ENCODE results near the gene SRP72. TPM values are rescaled to one million over a fixed set of nuclear protein-coding genes. Genes with fewer than 3 reads are reported as not detected.

SRP72 gene
- polyA plus RNA-seq = 10 to 100 TPM; 22.6 to 28.8 TPM

- H3K4me3 ChIP-seq (ENCODE audit: low read depth in 1 of 2, low read length in 2 of 2) = peak within 1 kb of the TSS; percentile 79 to 100
- H3K4me1 ChIP-seq (ENCODE audit: control insufficient read depth in 2 of 2, insufficient read depth in 2 of 2, low read length in 1 of 2) = peaks cover 0 to 7% of the 10 kb centered on the region in 2 donors
- H3K27ac ChIP-seq (ENCODE audit: low read depth in 2 of 2, low read length in 1 of 2) = peak within 1 kb of the TSS; percentile 90 to 97
- peaks cover 2% of the 10 kb centered on the region in 2 donors for H3K36me3 ChIP-seq (ENCODE audit: control insufficient read depth in 2 of 2, insufficient read depth in 2 of 2, low read length in 1 of 2)
- no peaks in the 10 kb centered on the region for H3K9me3 ChIP-seq (ENCODE audit: control insufficient read depth in 2 of 2, insufficient read depth in 1 of 2, low read depth in 1 of 2, low read length in 1 of 2)
- whole genome bisulfite sequencing, 2 donors = 0% methylated on average over 56 to 62 of the region's 62 CpGs
- no peaks in the 10 kb centered on the region for H3K27me3 ChIP-seq (ENCODE audit: control insufficient read depth in 1 of 2, insufficient read depth in 2 of 2, low read length in 2 of 2)
These were observed at the start of gene SRP72 for GRCh38 chr4:56467284-56468096. SRP72 (plus strand) TSS chr4:56467617; CDS start chr4:56467636, 19 bp downstream.

- no peaks in the 10 kb centered on the region for H3K4me1 ChIP-seq (ENCODE audit: control insufficient read depth in 2 of 2, insufficient read depth in 2 of 2, low read length in 1 of 2)
- no peak overlapping the region for H3K4me3 ChIP-seq (ENCODE audit: low read depth in 1 of 2, low read length in 2 of 2)
- 84 to 88% methylated on average over 5 of the region's 5 CpGs for WGBS, 2 donors
- H3K9me3 ChIP-seq (ENCODE audit: control insufficient read depth in 2 of 2, insufficient read depth in 1 of 2, low read depth in 1 of 2, low read length in 1 of 2) = no peaks in the 10 kb centered on the region
- no peak overlapping the region for H3K27ac ChIP-seq (ENCODE audit: low read depth in 2 of 2, low read length in 1 of 2)
- no peaks in the 10 kb centered on the region for H3K36me3 ChIP-seq (ENCODE audit: control insufficient read depth in 2 of 2, insufficient read depth in 2 of 2, low read length in 1 of 2)
- H3K27me3 ChIP-seq (ENCODE audit: control insufficient read depth in 1 of 2, insufficient read depth in 2 of 2, low read length in 2 of 2) = no peaks in the 10 kb centered on the region
These were observed 43.2 kb upstream of the SRP72 start for GRCh38 chr4:56424176-56424575.

- Histone ChIP-seq H3K4me3 (ENCODE audit: low read depth in 1 of 2, low read length in 2 of 2) (no peak overlapping the region), H3K27ac (ENCODE audit: low read depth in 2 of 2, low read length in 1 of 2) (no peak overlapping the region), H3K27me3 (ENCODE audit: control insufficient read depth in 1 of 2, insufficient read depth in 2 of 2, low read length in 2 of 2) (no peaks in the 10 kb centered on the region), H3K9me3 (ENCODE audit: control insufficient read depth in 2 of 2, insufficient read depth in 1 of 2, low read depth in 1 of 2, low read length in 1 of 2) (no peaks in the 10 kb centered on the region), H3K36me3 (ENCODE audit: control insufficient read depth in 2 of 2, insufficient read depth in 2 of 2, low read length in 1 of 2) (no peaks in the 10 kb centered on the region), H3K4me1 (ENCODE audit: control insufficient read depth in 2 of 2, insufficient read depth in 2 of 2, low read length in 1 of 2) (no peaks in the 10 kb centered on the region)
- WGBS, 2 donors = 60 to 62% methylated on average over 5 of the region's 5 CpGs
These were observed 42.5 kb upstream of the SRP72 start for GRCh38 chr4:56424697-56425514.

GRCh38 chr4:56425518-56425917, 41.9 kb upstream of the SRP72 start:
- Histone ChIP-seq H3K27me3 (ENCODE audit: control insufficient read depth in 1 of 2, insufficient read depth in 2 of 2, low read length in 2 of 2) (no peaks in the 10 kb centered on the region), H3K4me1 (ENCODE audit: control insufficient read depth in 2 of 2, insufficient read depth in 2 of 2, low read length in 1 of 2) (no peaks in the 10 kb centered on the region), H3K27ac (ENCODE audit: low read depth in 2 of 2, low read length in 1 of 2) (no peak overlapping the region), H3K36me3 (ENCODE audit: control insufficient read depth in 2 of 2, insufficient read depth in 2 of 2, low read length in 1 of 2) (no peaks in the 10 kb centered on the region), H3K4me3 (ENCODE audit: low read depth in 1 of 2, low read length in 2 of 2) (no peak overlapping the region), H3K9me3 (ENCODE audit: control insufficient read depth in 2 of 2, insufficient read depth in 1 of 2, low read depth in 1 of 2, low read length in 1 of 2) (no peaks in the 10 kb centered on the region)
- 88 to 97% methylated on average over 3 of the region's 3 CpGs for WGBS, 2 donors

- H3K9me3 ChIP-seq (ENCODE audit: control insufficient read depth in 2 of 2, insufficient read depth in 1 of 2, low read depth in 1 of 2, low read length in 1 of 2) = no peaks in the 10 kb centered on the region
- H3K36me3 ChIP-seq (ENCODE audit: control insufficient read depth in 2 of 2, insufficient read depth in 2 of 2, low read length in 1 of 2) = no peaks in the 10 kb centered on the region
- WGBS, 2 donors = 96 to 98% methylated on average over 5 to 6 of the region's 6 CpGs
- no peak overlapping the region for H3K27ac ChIP-seq (ENCODE audit: low read depth in 2 of 2, low read length in 1 of 2)
- no peaks in the 10 kb centered on the region for H3K4me1 ChIP-seq (ENCODE audit: control insufficient read depth in 2 of 2, insufficient read depth in 2 of 2, low read length in 1 of 2)
- no peaks in the 10 kb centered on the region for H3K27me3 ChIP-seq (ENCODE audit: control insufficient read depth in 1 of 2, insufficient read depth in 2 of 2, low read length in 2 of 2)
- no peak overlapping the region for H3K4me3 ChIP-seq (ENCODE audit: low read depth in 1 of 2, low read length in 2 of 2)
These were observed 41.1 kb upstream of the SRP72 start for GRCh38 chr4:56426273-56426672.

GRCh38 chr4:56427179-56427578, 40.2 kb upstream of the SRP72 start:
- Histone ChIP-seq H3K4me1 (ENCODE audit: control insufficient read depth in 2 of 2, insufficient read depth in 2 of 2, low read length in 1 of 2) (no peaks in the 10 kb centered on the region), H3K4me3 (ENCODE audit: low read depth in 1 of 2, low read length in 2 of 2) (no peak overlapping the region), H3K27ac (ENCODE audit: low read depth in 2 of 2, low read length in 1 of 2) (no peak overlapping the region), H3K36me3 (ENCODE audit: control insufficient read depth in 2 of 2, insufficient read depth in 2 of 2, low read length in 1 of 2) (no peaks in the 10 kb centered on the region), H3K9me3 (ENCODE audit: control insufficient read depth in 2 of 2, insufficient read depth in 1 of 2, low read depth in 1 of 2, low read length in 1 of 2) (no peaks in the 10 kb centered on the region), H3K27me3 (ENCODE audit: control insufficient read depth in 1 of 2, insufficient read depth in 2 of 2, low read length in 2 of 2) (no peaks in the 10 kb centered on the region)
- 96% methylated on average over 1 of the region's 1 CpG for WGBS, 2 donors

GRCh38 chr4:56430203-56430602, 37.2 kb upstream of the SRP72 start:
- H3K27me3 ChIP-seq (ENCODE audit: control insufficient read depth in 1 of 2, insufficient read depth in 2 of 2, low read length in 2 of 2) = no peaks in the 10 kb centered on the region
- no peaks in the 10 kb centered on the region for H3K36me3 ChIP-seq (ENCODE audit: control insufficient read depth in 2 of 2, insufficient read depth in 2 of 2, low read length in 1 of 2)
- H3K4me1 ChIP-seq (ENCODE audit: control insufficient read depth in 2 of 2, insufficient read depth in 2 of 2, low read length in 1 of 2) = peaks cover 0 to 3% of the 10 kb centered on the region in 2 donors
- no peak overlapping the region for H3K4me3 ChIP-seq (ENCODE audit: low read depth in 1 of 2, low read length in 2 of 2)
- H3K27ac ChIP-seq (ENCODE audit: low read depth in 2 of 2, low read length in 1 of 2) = no peak overlapping the region
- H3K9me3 ChIP-seq (ENCODE audit: control insufficient read depth in 2 of 2, insufficient read depth in 1 of 2, low read depth in 1 of 2, low read length in 1 of 2) = no peaks in the 10 kb centered on the region
- 95 to 98% methylated on average over 2 of the region's 2 CpGs for WGBS, 2 donors

GRCh38 chr4:56433280-56433679, 34.1 kb upstream of the SRP72 start:
- Histone ChIP-seq H3K4me1 (ENCODE audit: control insufficient read depth in 2 of 2, insufficient read depth in 2 of 2, low read length in 1 of 2) (peaks cover 0 to 3% of the 10 kb centered on the region in 2 donors), H3K4me3 (ENCODE audit: low read depth in 1 of 2, low read length in 2 of 2) (no peak overlapping the region), H3K36me3 (ENCODE audit: control insufficient read depth in 2 of 2, insufficient read depth in 2 of 2, low read length in 1 of 2) (no peaks in the 10 kb centered on the region), H3K27ac (ENCODE audit: low read depth in 2 of 2, low read length in 1 of 2) (no peak overlapping the region), H3K27me3 (ENCODE audit: control insufficient read depth in 1 of 2, insufficient read depth in 2 of 2, low read length in 2 of 2) (no peaks in the 10 kb centered on the region), H3K9me3 (ENCODE audit: control insufficient read depth in 2 of 2, insufficient read depth in 1 of 2, low read depth in 1 of 2, low read length in 1 of 2) (no peaks in the 10 kb centered on the region)

GRCh38 chr4:56434599-56435139, 32.7 kb upstream of the SRP72 start:
- Histone ChIP-seq H3K9me3 (ENCODE audit: control insufficient read depth in 2 of 2, insufficient read depth in 1 of 2, low read depth in 1 of 2, low read length in 1 of 2) (no peaks in the 10 kb centered on the region), H3K27ac (ENCODE audit: low read depth in 2 of 2, low read length in 1 of 2) (peak overlapping the region; percentile 97), H3K4me1 (ENCODE audit: control insufficient read depth in 2 of 2, insufficient read depth in 2 of 2, low read length in 1 of 2) (peaks cover 0 to 3% of the 10 kb centered on the region in 2 donors), H3K4me3 (ENCODE audit: low read depth in 1 of 2, low read length in 2 of 2) (peak overlapping the region; percentile 73 to 76), H3K27me3 (ENCODE audit: control insufficient read depth in 1 of 2, insufficient read depth in 2 of 2, low read length in 2 of 2) (no peaks in the 10 kb centered on the region), H3K36me3 (ENCODE audit: control insufficient read depth in 2 of 2, insufficient read depth in 2 of 2, low read length in 1 of 2) (no peaks in the 10 kb centered on the region)
- WGBS, 2 donors = 1% methylated on average over 15 of the region's 15 CpGs
